Fibroblast of lung (primary cell): ENCODE results near the gene GRK5.

Source experiments
- EZH2 ChIP-seq: IDR thresholded peaks from 2 replicates; pipeline ENCODE4 v1.5.1; 2012; ENCODE audit warnings: low read length, control low read depth, mild to moderate bottlenecking; ENCODE audit errors: missing control alignments
- TF ChIP-seq, protein P1 (sequence below), 2 donors: IDR thresholded peaks in 1 of 2; conservative IDR thresholded peaks in 1 of 2; 1 replicate in 1 of 2; 2 replicates in 1 of 2; pipeline ENCODE4 v1.5.1; 2011 to 2012; ENCODE audit warnings: low read length in 2 of 2, control low read depth in 1 of 2, inconsistent platforms in 1 of 2, low read depth in 1 of 2, mild to moderate bottlenecking in 1 of 2

DNA sequence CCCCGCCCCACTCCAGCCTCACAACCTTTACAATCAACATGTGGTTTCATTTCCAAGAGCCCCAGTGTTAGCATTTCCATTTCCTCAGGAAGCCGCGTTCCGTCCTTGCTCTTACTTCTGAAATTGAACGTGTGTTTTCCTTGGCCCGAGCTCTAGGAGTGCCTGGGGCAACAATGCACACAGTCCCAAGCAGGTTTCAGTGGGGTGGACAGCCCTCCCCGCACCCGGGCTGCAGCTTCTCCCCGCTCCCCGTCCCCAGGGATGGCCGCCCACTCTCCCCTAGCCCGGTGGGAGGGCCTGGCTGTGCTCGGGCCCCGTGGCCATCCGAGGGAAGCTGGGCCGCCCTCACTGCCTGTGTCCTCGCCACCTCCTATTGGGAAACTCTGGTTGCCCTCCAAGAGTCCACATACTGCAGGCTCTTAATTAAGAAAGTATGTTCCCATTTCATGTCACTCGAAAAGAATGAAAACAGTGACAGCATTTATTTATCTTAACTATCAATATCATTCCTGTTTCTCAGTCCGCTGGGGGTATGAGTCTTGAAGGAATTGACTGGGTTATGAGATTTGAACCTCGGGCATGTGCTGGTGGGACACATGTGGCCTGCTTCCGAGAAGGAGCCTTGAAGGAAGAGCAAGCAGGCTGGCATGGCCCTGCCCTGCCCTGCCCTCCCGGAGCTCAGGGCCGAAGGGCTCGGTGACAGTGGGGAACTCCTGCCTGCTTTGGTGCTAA, 163.8 kb downstream of the GRK5 start:
- TF ChIP-seq, protein P1, sequence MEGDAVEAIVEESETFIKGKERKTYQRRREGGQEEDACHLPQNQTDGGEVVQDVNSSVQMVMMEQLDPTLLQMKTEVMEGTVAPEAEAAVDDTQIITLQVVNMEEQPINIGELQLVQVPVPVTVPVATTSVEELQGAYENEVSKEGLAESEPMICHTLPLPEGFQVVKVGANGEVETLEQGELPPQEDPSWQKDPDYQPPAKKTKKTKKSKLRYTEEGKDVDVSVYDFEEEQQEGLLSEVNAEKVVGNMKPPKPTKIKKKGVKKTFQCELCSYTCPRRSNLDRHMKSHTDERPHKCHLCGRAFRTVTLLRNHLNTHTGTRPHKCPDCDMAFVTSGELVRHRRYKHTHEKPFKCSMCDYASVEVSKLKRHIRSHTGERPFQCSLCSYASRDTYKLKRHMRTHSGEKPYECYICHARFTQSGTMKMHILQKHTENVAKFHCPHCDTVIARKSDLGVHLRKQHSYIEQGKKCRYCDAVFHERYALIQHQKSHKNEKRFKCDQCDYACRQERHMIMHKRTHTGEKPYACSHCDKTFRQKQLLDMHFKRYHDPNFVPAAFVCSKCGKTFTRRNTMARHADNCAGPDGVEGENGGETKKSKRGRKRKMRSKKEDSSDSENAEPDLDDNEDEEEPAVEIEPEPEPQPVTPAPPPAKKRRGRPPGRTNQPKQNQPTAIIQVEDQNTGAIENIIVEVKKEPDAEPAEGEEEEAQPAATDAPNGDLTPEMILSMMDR (conservative IDR thresholded peaks at IDR 0.05 in 1 of 2, IDR thresholded peaks at IDR 0.05 in 1 of 2; ENCODE audit: low read depth in 1 of 2, low read length in 2 of 2): no peak
- TF ChIP-seq EZH2: no peak
